ACC112 (cell line): ENCODE results near the gene ROR2.

Experiments used
- H2AFZ ChIP-seq: fragments of 200-600 bp; sonication (generic); one replicate; pipeline ENCODE4 v1.6.0; 2017; ENCODE audit warnings: antibody characterized with exemption, low read length; ENCODE audit not compliant: unreplicated experiment
- H3K27ac ChIP-seq: fragments of 200-600 bp; sonication (generic); 2 replicates; pipeline ENCODE4 v1.5.1; 2014; ENCODE audit warnings: low read depth, mild to moderate bottlenecking, antibody characterized with exemption, low read length, moderate library complexity
- H3K27me3 ChIP-seq: fragments of 200-600 bp; sonication (generic); 2 replicates; pipeline ENCODE4 v1.6.1; 2014; ENCODE audit warnings: mild to moderate bottlenecking, antibody characterized with exemption, low read length, moderate library complexity, mixed read lengths; ENCODE audit not compliant: insufficient read depth
- H3K36me3 ChIP-seq: fragments of 200-600 bp; sonication (generic); 2 replicates; pipeline ENCODE4 v1.6.1; 2016; ENCODE audit warnings: mild to moderate bottlenecking, antibody characterized with exemption, low read length, moderate library complexity, mixed read lengths; ENCODE audit not compliant: insufficient read depth
- H3K4me1 ChIP-seq: fragments of 200-600 bp; sonication (generic); one replicate; pipeline ENCODE4 v1.6.1; 2016; ENCODE audit warnings: low read length, mixed read lengths; ENCODE audit not compliant: insufficient read depth, unreplicated experiment, control insufficient read depth
- H3K4me3 ChIP-seq: fragments of 200-600 bp; sonication (generic); 2 replicates; pipeline ENCODE4 v1.5.1; 2014; ENCODE audit warnings: mild to moderate bottlenecking, low read depth, low read length
- H3K79me2 ChIP-seq: fragments of 200-600 bp; sonication (generic); one replicate; pipeline ENCODE4 v1.6.0; 2016; ENCODE audit warnings: low read length; ENCODE audit not compliant: control insufficient read depth, unreplicated experiment, insufficient read depth

Gene ROR2

DNA sequence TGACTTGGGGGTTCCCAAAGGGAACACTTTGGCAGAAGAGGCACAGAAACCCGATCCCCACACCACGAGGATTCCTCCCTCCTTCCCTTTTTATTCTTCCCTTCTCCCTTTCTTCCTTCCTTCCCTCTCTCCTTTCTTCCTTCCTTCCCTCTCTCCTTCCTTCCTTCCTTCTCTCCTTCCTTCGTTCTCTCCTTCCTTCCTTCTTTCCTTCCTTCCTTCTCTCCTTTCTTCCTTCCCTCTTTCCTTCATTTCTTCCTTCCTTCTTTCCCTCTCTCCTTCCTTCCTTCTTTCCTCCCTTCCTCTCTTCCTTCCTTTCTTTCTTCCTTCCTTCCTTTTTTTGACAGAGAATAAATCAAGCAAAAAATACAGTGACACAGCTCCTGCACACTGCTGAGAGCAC lies 358.4 kb downstream of the ROR2 start:
- H3K27me3 ChIP-seq, result peaks cover 6% of the 10 kb centered on the region; the same call in 1 of the 2 replicates
- H3K4me3 ChIP-seq, result no peak overlapping the region
- no peaks in the 10 kb centered on the region for H3K36me3 ChIP-seq
- no peaks in the 10 kb centered on the region for H3K79me2 ChIP-seq
- no peak overlapping the region for H2AFZ ChIP-seq
- H3K4me1 ChIP-seq, result peaks cover 11% of the 10 kb centered on the region
- no peak overlapping the region for H3K27ac ChIP-seq

DNA sequence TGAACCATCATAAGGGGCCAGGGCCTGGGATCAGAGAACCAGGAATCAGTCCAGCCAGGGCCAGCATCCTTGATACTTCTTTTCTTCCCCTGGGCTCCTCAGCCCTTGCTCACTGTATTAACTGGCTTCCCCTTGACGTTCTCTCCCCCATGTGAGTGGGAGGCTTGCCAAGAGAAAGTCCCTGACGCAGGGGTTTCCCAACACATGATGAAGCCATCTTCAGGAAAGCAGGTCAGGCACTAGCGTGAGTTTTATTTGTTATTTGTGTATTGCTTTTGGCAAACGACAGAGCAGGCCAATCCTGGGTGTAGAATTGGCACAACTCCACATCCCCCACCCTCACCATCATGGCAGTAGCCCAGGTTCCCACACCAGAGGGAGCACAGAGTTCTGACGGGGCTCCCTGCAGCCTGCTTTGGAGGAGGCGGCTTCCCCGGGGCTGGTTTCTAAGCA lies 360.9 kb downstream of the ROR2 start:
- Histone ChIP-seq H3K4me3 (no peak overlapping the region), H3K79me2 (no peaks in the 10 kb centered on the region), H2AFZ (no peak overlapping the region), H3K36me3 (no peaks in the 10 kb centered on the region), H3K4me1 (peaks cover 11% of the 10 kb centered on the region), H3K27me3 (no peaks in the 10 kb centered on the region; the same call in 1 of the 2 replicates), H3K27ac (peak overlapping the region; percentile 24; the same call in 1 of the 2 replicates)

DNA sequence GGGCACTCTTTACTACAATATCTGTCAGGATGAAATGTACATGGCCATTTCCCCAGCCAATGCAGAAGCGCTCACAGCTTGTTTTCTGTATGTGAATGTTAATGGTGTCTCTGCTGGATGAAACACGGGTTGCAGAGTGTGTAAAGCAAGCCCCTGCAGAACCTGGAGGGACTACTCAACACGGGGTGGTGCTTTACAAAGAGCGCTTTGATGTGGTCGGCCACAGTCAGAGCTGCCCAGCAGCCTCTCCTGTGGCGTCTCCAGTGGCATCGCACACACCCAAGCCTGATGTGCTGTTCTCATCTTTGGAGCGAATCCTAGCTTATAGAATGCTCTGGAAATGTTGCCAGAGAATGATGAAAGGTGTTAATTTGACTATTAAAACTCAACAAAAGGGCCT lies 363.7 kb downstream of the ROR2 start:
- Histone ChIP-seq H3K79me2 (no peaks in the 10 kb centered on the region), H3K4me1 (peaks cover 11% of the 10 kb centered on the region), H3K27me3 (peaks cover 1% of the 10 kb centered on the region; the same call in 1 of the 2 replicates), H3K36me3 (no peaks in the 10 kb centered on the region), H2AFZ (no peak overlapping the region), H3K4me3 (no peak overlapping the region), H3K27ac (no peak overlapping the region)

DNA sequence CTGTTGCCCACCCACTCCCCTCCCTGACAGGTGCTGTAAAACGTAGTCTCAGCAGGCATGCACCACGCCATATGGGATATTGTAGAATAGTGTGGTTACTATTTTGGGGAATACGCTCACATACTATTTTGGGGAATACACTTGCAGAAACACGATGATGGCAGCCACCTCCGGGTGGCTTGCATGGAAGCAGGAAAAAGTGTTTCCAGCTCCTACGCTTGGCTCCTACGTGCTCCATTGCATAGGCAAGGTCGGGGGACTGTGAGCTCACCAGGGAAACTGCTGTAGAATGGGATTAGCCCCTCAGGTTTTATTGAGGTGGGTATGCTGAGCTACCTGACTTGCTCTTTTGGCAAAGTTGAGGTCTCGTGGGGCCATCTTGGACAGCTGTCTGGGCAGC lies 366.1 kb downstream of the ROR2 start:
- Histone ChIP-seq H2AFZ (no peak overlapping the region), H3K27ac (no peak overlapping the region), H3K27me3 (peaks cover 3% of the 10 kb centered on the region), H3K4me1 (peaks cover 5% of the 10 kb centered on the region), H3K79me2 (no peaks in the 10 kb centered on the region), H3K36me3 (no peaks in the 10 kb centered on the region), H3K4me3 (no peak overlapping the region)

DNA sequence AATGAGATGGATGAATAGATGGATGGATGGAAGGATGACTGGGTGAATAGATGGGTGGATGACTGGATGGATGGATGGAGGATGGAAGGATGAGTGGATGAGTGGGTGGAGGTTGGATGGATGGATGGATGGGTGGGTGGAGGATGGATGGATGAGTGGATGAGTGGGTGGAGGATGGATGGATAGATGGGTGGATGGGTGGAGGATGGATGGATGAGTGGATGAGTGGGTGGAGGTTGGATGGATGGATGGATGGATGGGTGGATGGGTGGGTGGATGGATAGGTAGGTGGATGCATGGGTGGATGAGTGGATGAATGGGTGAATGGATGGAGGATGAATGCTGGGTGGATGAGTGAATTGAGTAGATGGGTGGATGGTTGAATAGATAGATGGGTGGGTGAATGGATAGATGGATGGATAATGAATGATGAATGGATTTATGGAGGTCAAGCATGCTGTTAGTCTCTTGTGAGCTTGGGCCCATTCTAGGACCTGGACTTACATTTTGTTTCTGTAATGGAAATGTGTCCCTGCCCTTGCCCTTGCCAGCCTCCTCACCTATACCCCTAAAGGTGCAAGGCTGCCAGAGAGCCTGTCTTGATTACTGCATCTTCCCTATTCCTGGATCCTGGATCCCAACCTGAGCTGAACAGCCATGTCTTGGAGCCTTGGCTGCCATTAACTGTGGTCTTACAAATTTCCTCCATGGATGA lies 366.7 kb downstream of the ROR2 start:
- no peak overlapping the region for H3K27ac ChIP-seq
- no peak overlapping the region for H2AFZ ChIP-seq
- peaks cover 9% of the 10 kb centered on the region for H3K27me3 ChIP-seq
- no peak overlapping the region for H3K4me3 ChIP-seq
- no peaks in the 10 kb centered on the region for H3K36me3 ChIP-seq
- H3K4me1 ChIP-seq, result no peaks in the 10 kb centered on the region
- H3K79me2 ChIP-seq, result no peaks in the 10 kb centered on the region

DNA sequence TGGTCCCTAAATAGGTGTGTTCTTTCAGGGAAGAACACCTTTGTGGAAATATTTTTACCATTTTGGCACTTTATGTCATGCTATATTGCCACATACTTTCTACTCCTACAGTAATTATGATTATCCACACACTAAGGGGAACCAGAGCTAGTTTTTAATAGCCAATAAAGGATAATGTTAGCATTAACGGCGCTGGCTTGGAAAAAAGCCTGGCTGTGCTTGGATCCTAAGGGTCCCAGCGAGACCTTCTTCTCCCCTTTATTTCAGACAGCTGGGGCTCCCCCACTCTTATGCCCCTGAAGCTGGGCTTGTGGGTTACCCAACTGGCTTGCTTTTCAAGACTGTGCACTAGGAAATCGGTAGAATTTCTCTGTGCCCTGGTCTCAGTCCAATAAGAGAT lies 367.8 kb downstream of the ROR2 start:
- Histone ChIP-seq H3K27ac (no peak overlapping the region), H2AFZ (no peak overlapping the region), H3K79me2 (no peaks in the 10 kb centered on the region), H3K27me3 (peaks cover 12% of the 10 kb centered on the region), H3K36me3 (no peaks in the 10 kb centered on the region), H3K4me1 (no peaks in the 10 kb centered on the region), H3K4me3 (no peak overlapping the region)

DNA sequence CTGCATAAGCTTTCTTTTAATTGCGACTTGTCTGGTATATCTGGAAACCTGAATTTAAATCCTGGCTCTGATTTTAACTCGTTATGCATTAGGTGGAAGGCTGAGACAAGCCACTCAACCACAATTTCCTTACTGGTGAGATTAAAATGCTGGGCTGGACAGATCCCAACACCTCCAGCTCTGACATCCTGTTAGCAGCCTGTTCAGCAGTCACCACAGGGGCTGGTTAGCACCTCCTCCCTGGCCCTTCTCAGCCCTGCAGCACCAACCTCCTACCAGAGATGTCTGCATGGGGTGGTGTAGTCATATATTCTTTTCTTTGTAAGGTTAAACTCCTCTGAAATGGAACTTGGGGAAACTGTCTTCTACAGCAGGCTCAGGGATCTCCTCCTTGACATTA lies 369.9 kb downstream of the ROR2 start:
- H3K4me3 ChIP-seq, result no peak overlapping the region
- H3K79me2 ChIP-seq, result no peaks in the 10 kb centered on the region
- H3K4me1 ChIP-seq, result no peaks in the 10 kb centered on the region
- H2AFZ ChIP-seq, result no peak overlapping the region
- H3K27me3 ChIP-seq, result peaks cover 12% of the 10 kb centered on the region
- H3K36me3 ChIP-seq, result no peaks in the 10 kb centered on the region
- no peak overlapping the region for H3K27ac ChIP-seq

DNA sequence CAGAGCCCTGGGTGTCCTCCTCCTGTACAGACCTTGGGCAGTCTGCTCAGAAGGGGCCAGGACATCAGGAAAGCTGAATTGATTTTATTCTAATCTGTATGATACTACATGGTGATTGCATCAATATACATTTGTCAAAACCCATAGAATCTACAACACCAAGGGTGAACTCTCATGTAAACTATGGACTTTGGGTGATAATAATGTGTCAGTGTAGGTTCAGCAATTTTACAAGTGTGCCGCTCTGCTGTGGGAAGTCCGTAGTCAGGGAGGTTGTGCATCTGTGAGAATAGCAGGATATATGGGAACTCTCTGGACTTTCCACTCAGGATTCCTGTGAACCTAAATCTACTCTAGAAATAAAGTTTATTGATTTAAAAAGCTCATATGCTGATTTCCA lies 371.1 kb downstream of the ROR2 start:
- Histone ChIP-seq H2AFZ (no peak overlapping the region), H3K79me2 (no peaks in the 10 kb centered on the region), H3K27ac (no peak overlapping the region), H3K4me3 (no peak overlapping the region), H3K27me3 (peaks cover 12% of the 10 kb centered on the region), H3K36me3 (no peaks in the 10 kb centered on the region), H3K4me1 (no peaks in the 10 kb centered on the region)

DNA sequence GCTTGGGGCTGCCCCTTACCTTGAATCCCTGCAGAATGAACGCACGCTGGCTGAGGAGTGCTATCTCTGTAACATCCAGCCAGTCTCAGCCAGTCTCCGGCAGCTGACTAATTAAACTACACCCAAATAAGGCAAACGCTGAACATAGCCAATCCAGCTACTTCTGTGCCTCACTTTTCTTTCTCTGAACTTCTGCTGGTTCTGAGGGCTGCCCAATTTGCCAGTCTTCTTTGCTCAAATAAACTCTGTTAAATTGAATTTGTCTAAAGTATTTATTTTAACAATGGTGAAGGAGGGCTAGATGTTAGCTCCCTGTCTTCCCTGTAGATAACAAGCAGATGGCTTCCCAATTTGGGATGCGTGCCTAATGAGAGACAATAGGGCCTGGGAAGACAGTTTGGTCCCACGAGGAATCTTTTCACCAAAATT lies 372.4 kb downstream of the ROR2 start:
- Histone ChIP-seq H2AFZ (no peak overlapping the region), H3K27me3 (peaks cover 18% of the 10 kb centered on the region)

DNA sequence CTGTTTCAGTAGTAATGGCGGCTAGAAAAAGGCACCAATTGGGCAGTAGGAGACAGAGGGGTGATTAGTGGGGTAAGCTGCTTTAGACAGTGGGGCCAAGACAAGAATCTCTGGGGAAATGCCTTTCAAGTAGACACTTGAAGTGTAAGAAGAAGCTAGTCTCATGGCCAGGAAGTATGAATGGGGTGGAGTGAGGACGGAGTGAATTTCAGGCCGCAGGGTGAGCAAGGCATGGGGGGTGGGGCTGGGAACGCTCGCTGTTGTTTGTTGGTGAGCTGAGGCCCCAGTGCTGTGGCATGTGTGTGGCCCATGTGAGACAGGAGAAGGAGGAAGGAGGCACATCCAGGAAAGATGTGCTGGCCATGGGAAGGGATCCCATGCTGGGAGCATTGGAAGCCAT lies 377.2 kb downstream of the ROR2 start:
- Histone ChIP-seq H3K4me1 (no peaks in the 10 kb centered on the region), H3K27ac (no peak overlapping the region), H3K79me2 (no peaks in the 10 kb centered on the region), H2AFZ (no peak overlapping the region), H3K4me3 (no peak overlapping the region), H3K36me3 (no peaks in the 10 kb centered on the region), H3K27me3 (peaks cover 38% of the 10 kb centered on the region)

More for the DNA sequence above, 372.4 kb downstream of the ROR2 start:
- no peaks in the 10 kb centered on the region for H3K79me2 ChIP-seq
- H3K36me3 ChIP-seq, result no peaks in the 10 kb centered on the region
- H3K4me1 ChIP-seq, result no peaks in the 10 kb centered on the region
- no peak overlapping the region for H3K27ac ChIP-seq
- no peak overlapping the region for H3K4me3 ChIP-seq

DNA sequence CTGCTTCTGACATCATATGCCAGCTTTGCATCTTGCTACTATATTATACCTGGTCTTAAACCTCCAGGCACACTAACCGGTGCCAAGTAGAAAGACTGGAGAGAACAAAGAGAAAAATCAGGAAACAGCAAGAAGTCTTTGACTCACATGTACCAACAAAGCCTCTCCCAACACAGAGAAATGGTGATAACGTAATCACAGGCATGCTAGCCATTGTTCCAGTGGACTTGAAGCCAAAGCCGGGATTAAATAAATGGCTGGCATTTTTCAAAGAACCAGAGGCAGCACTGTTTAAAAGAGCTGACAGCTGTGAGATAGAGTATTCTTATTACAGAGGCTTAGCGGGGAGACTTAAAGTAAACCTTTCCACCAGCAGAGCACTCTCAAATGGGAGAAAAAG lies 378.0 kb downstream of the ROR2 start:
- no peak overlapping the region for H3K27ac ChIP-seq
- H2AFZ ChIP-seq, result no peak overlapping the region
- no peak overlapping the region for H3K4me3 ChIP-seq
- peaks cover 38% of the 10 kb centered on the region for H3K27me3 ChIP-seq
- H3K79me2 ChIP-seq, result no peaks in the 10 kb centered on the region
- no peaks in the 10 kb centered on the region for H3K4me1 ChIP-seq
- H3K36me3 ChIP-seq, result no peaks in the 10 kb centered on the region
